ENCODE data around the gene RHBDL3.

Gene RHBDL3

DNA sequence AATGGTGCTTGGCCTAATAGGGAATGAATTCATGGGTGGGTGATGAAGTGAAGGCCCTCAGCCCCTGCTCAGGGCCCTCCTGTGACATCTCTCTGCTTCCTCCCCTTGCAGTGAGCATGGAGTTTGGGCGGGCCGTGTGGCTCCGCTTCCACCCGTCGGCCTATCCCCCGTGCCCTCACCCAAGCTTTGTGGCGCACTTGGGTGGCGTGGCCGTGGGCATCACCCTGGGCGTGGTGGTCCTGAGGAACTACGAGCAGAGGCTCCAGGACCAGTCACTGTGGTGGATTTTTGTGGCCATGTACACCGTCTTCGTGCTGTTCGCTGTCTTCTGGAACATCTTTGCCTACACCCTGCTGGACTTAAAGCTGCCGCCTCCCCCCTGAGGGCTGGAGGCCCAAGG is 55.2 kb downstream of the RHBDL3 start:
- TF ChIP-seq, protein P1, sequence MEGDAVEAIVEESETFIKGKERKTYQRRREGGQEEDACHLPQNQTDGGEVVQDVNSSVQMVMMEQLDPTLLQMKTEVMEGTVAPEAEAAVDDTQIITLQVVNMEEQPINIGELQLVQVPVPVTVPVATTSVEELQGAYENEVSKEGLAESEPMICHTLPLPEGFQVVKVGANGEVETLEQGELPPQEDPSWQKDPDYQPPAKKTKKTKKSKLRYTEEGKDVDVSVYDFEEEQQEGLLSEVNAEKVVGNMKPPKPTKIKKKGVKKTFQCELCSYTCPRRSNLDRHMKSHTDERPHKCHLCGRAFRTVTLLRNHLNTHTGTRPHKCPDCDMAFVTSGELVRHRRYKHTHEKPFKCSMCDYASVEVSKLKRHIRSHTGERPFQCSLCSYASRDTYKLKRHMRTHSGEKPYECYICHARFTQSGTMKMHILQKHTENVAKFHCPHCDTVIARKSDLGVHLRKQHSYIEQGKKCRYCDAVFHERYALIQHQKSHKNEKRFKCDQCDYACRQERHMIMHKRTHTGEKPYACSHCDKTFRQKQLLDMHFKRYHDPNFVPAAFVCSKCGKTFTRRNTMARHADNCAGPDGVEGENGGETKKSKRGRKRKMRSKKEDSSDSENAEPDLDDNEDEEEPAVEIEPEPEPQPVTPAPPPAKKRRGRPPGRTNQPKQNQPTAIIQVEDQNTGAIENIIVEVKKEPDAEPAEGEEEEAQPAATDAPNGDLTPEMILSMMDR (IDR thresholded peaks at IDR 0.05; ENCODE audit: borderline replicate concordance, insufficient read depth, low read depth, low read length): no peak
- H3K4me3 ChIP-seq (ENCODE audit: low read depth, low read length): no peak overlapping the region

DNA sequence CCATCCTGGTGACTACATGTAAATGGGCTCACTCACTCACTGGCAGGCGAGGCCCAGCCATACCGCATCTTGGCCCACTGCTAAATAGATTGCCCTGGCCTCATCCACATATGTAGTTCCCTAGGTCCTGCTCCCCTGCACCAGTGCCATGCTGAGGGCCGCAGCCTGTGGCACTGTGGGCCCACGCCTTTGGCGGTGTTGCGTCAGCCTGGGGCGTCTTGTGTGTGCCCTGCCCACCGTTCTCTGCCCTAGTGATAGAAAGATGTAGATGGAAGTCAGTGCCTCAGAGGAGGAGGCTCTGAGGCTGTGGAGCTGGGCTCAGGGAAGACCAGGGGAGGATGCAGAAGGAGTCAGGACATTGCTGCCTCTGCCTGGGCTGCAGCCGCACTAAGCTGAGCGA is 57.4 kb downstream of the RHBDL3 start:
- H3K4me3 ChIP-seq (ENCODE audit: low read depth, low read length): no peak overlapping the region
- TF ChIP-seq, protein P1 (IDR thresholded peaks at IDR 0.05; ENCODE audit: borderline replicate concordance, insufficient read depth, low read depth, low read length): no peak

DNA sequence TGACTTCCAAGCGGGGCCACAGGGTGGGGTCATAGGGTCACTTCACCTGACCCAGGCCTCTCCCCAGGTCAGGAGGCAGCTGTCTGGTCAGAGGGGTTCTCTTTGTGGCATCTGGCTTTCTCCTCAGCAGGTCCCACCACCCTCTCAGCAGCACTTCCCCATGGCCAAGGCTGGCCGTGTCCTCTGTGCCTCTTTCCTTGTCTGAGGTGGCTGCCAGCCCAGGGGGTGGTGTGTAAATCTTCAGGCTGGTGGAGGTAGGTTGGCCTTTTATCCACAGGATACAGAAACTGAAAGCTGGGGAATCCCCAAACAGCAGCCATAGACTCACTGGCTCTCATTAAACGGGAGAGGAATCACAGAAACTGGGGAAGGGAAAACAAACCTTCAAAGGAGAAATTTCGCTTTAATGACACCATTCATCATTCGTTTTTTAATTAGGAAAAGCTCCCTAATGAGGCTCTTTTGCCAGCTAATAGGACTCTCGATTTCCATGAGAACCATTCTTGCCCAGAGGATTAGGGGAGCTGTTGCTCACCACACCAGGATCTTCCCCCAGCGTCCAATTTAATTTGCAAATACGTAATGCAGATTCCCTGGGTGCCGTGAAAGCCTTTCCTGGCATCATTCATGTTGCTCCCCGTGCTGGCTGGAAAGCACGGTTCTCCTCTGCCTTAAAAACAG is 58.3 kb downstream of the RHBDL3 start:
- TF ChIP-seq, protein P1 (IDR thresholded peaks at IDR 0.05; ENCODE audit: borderline replicate concordance, insufficient read depth, low read depth, low read length): no peak
- no peak overlapping the region for H3K4me3 ChIP-seq (ENCODE audit: low read depth, low read length)

DNA sequence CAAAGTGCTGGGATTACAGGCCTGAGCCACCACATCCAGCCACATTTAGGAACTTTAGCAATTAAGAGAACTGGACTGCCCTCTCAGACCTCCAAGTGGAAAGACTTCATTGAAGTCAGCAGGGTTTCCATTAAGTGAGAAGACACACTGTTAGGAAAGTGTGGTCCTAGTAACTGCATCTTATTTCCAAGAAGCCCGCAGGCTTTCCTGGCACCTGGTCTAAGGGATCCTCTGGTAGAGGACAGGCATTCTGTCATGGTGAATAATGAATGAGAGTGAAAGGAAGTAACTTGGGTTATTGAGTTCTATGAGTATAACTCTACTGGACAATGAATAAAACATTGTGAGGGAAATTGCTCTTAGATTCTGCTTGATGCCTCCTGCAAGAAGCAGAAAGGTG is 62.3 kb downstream of the RHBDL3 start:
- TF ChIP-seq, protein P1 (IDR thresholded peaks at IDR 0.05; ENCODE audit: borderline replicate concordance, insufficient read depth, low read depth, low read length): no peak

DNA sequence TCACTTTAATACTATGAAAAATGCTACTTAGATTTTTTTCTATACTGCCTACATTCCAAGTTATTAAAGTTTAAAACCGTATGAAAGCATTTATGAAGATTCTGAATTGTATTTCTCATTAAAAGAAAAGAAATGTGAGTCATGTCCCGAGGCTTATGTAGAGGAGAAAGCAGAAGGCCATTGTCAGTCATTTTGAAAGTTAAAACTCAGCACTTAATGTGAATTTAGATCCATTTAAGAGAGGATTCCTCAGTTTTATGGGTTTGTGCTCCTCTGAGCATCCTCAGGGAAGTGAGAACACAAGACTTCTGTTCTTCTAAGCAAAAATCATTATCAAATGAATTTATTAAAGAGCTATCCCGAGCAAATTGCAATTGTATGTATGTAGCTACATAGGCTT is 64.5 kb downstream of the RHBDL3 start:
- no peak overlapping the region for H3K4me3 ChIP-seq (ENCODE audit: low read depth, low read length)
- TF ChIP-seq, protein P1 (IDR thresholded peaks at IDR 0.05; ENCODE audit: borderline replicate concordance, insufficient read depth, low read depth, low read length): no peak

More for the DNA sequence above, 62.3 kb downstream of the RHBDL3 start:
- no peak overlapping the region for H3K4me3 ChIP-seq (ENCODE audit: low read depth, low read length)

DNA sequence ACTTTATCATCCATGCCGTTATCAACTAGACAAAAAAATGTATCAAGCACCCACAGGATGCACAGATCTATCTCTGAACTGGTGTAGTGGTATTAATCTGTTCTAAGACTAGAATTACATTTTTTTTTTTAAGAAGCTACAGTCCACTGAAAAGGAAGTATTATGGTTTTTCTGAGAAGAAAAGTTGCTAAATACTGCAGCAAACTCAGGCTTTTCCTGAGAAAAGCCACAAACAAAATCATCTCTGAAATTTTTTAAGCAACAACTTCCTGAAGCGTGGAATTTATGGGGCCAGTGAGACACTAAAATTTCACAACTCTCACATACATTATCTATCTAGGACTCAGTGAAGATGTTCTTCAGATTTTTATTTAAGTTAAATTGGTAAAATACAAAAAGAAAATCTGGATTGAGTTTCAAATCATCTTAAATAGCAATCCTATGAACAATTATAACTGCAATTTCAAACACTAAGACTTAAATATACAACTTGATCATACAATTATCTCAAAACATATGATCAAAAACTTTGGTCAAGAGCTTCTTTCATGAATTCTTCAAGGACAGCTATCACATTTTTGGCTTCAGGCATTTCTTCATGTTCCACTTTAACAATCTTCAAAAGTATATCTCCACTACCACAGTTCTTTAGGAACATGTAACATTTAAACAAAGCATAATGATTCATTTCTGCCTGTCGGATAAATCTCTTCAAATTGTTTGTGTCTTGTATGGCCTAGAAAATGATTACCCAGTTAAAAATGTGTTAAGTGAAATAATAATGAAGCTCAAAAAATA is 65.8 kb downstream of the RHBDL3 start:
- TF ChIP-seq, protein P1 (IDR thresholded peaks at IDR 0.05; ENCODE audit: borderline replicate concordance, insufficient read depth, low read depth, low read length): no peak
- H3K4me3 ChIP-seq (ENCODE audit: low read depth, low read length): no peak overlapping the region

DNA sequence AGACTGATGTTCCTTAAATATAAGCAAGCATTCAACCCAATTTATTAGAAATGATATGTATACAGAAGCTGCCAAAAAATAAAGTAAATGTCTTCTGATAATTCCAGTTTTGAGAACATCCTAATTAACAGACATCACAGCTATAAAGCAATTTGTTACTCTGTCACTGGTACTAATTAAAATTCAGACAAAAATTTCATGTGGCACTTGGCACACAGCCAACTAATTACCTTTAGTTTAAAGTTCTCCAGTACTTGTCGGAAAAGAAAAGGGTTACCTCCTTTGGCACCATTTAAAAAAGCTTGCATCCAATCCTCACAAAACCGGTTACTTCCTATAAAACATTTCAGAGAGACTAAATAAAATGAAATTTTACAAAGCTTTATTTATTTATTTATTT is 67.6 kb downstream of the RHBDL3 start:
- TF ChIP-seq, protein P1 (IDR thresholded peaks at IDR 0.05; ENCODE audit: borderline replicate concordance, insufficient read depth, low read depth, low read length): no peak
- no peak overlapping the region for H3K4me3 ChIP-seq (ENCODE audit: low read depth, low read length)

All from GM12875 (cell line).